ENCODE data around the gene LIM2. TPM values are rescaled to one million over a fixed set of nuclear protein-coding genes. Genes with fewer than 3 reads are reported as not detected.

LIM2 gene
- total RNA-seq, 1 donor from 2014 or later = not detected

DNA sequence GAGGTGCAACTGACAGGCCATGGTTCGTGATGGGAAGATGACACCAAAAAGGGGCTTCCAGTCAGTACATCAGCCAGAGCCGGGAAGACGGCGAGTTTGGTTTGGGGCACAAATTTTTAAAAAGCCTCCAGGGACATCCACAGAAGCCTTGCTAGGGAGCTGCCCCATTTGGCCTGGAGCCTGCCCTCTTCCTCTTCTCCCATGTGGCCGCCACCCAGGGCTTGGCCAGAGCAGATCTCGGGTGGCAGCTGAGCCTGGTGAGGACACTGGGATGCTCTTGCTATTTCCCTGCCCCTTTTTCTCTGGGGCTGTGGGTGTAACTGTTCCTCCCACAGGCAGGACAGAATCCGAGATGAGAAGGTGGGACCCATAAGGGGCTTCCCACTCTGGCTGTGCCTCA is 29.8 kb downstream of the LIM2 start:
- TF ChIP-seq, protein P1, sequence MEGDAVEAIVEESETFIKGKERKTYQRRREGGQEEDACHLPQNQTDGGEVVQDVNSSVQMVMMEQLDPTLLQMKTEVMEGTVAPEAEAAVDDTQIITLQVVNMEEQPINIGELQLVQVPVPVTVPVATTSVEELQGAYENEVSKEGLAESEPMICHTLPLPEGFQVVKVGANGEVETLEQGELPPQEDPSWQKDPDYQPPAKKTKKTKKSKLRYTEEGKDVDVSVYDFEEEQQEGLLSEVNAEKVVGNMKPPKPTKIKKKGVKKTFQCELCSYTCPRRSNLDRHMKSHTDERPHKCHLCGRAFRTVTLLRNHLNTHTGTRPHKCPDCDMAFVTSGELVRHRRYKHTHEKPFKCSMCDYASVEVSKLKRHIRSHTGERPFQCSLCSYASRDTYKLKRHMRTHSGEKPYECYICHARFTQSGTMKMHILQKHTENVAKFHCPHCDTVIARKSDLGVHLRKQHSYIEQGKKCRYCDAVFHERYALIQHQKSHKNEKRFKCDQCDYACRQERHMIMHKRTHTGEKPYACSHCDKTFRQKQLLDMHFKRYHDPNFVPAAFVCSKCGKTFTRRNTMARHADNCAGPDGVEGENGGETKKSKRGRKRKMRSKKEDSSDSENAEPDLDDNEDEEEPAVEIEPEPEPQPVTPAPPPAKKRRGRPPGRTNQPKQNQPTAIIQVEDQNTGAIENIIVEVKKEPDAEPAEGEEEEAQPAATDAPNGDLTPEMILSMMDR (IDR thresholded peaks at IDR 0.05) = no peak
- Histone ChIP-seq H3K4me3 (no peak overlapping the region), H3K36me3 (peaks cover 2 to 3% of the 10 kb centered on the region in 2 donors), H3K9me3 (no peaks in the 10 kb centered on the region), H3K4me1 (peaks cover 5% of the 10 kb centered on the region in 2 donors), H3K27me3 (no peaks in the 10 kb centered on the region), H3K27ac (no peak overlapping the region)
- intact Hi-C loops (cut with DNase I) = no loop called here
- no peak for DNase-seq (ENCODE audit: low spot score in 2 of 2)

DNA sequence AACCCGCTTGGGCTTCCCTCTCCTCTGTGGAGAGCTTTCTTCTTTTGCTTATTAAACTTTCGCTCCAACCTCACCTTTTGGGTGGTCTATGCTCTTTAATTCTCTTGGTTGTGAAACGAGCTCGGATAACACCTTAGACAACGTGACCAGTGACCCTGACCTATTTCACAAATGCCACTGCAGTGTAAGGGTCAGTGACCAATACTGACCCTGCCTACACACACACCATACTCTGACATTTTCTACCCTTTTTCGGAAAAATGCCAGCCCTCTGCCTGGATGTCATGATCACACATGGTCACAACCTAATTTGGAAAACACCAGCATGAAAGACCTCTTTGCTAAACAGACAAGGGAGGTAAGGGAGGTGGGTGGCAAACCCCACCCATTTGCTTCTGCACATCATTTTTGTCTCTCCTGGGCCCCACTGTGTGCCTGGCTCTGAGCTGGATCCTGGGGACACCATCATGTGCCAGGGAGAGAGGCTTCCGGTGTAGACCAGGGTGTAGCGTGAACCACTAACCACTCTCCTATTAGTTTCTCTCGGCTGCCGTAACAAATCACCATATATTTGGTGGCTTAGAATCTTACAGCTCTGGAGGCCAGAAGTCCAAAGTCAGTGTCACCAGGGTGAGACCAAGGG is 31.5 kb downstream of the LIM2 start:
- Histone ChIP-seq H3K4me3 (no peak overlapping the region), H3K4me1 (no peaks in the 10 kb centered on the region), H3K36me3 (peaks cover 9 to 12% of the 10 kb centered on the region in 2 donors), H3K27ac (no peak overlapping the region), H3K27me3 (no peaks in the 10 kb centered on the region), H3K9me3 (no peaks in the 10 kb centered on the region)
- intact Hi-C loops (cut with DNase I) = no loop called here
- no peak for DNase-seq (ENCODE audit: low spot score in 2 of 2)
- TF ChIP-seq, protein P1 (IDR thresholded peaks at IDR 0.05) = no peak

DNA sequence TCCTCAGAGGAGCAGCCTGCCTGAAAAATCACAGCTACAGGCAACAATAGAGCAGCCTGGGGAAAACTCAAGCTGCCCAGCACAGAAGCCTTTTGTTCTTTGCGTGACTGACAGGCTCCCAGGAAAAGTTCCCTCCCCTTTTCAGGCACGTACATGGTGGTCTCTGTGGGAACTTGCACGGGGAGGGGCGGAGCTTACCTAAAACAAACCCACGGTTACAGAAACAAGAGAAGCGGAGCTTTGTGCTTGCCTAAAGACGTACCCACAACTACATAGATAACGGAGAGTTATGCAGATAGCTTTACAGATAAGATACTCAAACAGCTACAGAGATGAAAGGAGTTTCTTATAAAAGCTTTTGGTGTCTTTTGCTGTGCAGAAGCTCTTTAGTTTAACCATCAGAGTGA is 33.0 kb downstream of the LIM2 start:
- Histone ChIP-seq H3K9me3 (no peaks in the 10 kb centered on the region), H3K27me3 (no peaks in the 10 kb centered on the region), H3K4me3 (no peak overlapping the region), H3K4me1 (no peaks in the 10 kb centered on the region), H3K27ac (no peak overlapping the region), H3K36me3 (peaks cover 17 to 26% of the 10 kb centered on the region in 2 donors)
- DNase-seq (ENCODE audit: low spot score in 2 of 2) = no peak
- intact Hi-C loops (cut with DNase I) = no loop called here
- TF ChIP-seq, protein P1 (IDR thresholded peaks at IDR 0.05) = no peak

DNA sequence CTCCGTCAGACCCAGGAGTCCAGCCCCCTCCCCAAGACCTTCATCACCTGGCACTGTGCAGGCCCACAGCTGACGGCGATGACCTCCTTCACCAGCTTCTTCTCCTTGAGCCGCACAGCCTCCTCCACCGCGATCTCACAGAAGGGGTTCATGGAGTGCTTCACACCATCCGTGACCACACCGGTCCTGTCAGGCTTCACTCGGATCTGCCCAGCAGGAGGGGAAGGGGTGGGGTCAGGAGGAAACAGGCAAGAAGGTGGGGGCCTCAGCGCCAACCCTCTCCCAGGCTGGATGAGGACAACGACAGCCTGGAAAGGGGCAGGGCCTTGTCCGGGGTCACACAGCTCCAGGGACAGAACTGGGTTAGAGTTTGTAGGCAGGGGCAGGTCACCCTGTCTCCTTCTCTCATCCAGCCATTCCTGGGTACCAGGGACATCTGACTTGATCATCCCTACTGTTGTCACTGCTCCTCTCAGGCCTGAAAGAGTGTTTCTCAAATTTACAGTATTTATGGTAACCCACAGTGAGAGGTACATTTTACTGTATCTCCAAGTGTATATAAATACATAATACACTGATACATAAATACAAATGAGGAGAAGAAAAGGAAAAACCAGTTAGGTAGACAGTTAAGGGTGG is 33.6 kb downstream of the LIM2 start:
- Histone ChIP-seq H3K4me1 (no peaks in the 10 kb centered on the region), H3K27me3 (no peaks in the 10 kb centered on the region), H3K9me3 (no peaks in the 10 kb centered on the region), H3K27ac (no peak overlapping the region), H3K36me3 (peaks cover 17 to 26% of the 10 kb centered on the region in 2 donors), H3K4me3 (no peak overlapping the region)
- no peak for DNase-seq (ENCODE audit: low spot score in 2 of 2)
- intact Hi-C loops (cut with DNase I) = no loop called here
- TF ChIP-seq, protein P1 (IDR thresholded peaks at IDR 0.05) = no peak

DNA sequence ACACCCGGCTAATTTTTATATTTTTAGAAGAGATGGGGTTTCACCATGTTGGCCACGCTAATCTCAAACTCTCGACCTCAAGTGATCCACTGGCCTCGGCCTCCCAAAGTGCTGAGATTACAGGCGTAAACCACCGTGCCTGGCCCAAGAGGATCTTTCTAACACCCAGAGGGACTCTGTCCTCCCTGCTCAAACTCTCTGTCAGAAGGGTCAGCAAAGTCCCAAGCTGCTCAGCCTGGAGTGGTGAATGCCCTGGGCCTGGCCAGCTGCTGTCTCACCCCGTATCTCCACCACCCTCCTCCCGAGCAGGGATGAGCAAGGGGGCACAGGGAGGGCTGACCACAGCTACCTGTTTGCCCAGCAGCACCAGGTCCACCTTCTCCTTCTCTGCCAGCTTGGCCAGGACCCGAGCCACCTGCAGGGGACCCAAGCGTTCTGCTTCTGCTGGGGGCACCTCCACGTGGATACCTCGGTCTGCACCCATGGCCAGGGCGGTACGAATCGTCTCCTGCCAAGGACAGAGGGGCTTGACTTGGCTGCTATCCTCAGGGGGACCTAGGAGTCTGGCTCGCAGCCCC is 34.9 kb downstream of the LIM2 start:
- no peaks in the 10 kb centered on the region for H3K9me3 ChIP-seq

More for the DNA sequence above, 34.9 kb downstream of the LIM2 start:
- Histone ChIP-seq H3K4me1 (no peaks in the 10 kb centered on the region), H3K27ac (no peak overlapping the region), H3K4me3 (no peak overlapping the region), H3K27me3 (no peaks in the 10 kb centered on the region), H3K36me3 (peaks cover 17 to 26% of the 10 kb centered on the region in 2 donors)
- DNase-seq (ENCODE audit: low spot score in 2 of 2) = no peak
- TF ChIP-seq, protein P1 (IDR thresholded peaks at IDR 0.05) = no peak
- intact Hi-C loops (cut with DNase I) = no loop called here
